ENCODE results near the gene C1orf159.

DNA sequence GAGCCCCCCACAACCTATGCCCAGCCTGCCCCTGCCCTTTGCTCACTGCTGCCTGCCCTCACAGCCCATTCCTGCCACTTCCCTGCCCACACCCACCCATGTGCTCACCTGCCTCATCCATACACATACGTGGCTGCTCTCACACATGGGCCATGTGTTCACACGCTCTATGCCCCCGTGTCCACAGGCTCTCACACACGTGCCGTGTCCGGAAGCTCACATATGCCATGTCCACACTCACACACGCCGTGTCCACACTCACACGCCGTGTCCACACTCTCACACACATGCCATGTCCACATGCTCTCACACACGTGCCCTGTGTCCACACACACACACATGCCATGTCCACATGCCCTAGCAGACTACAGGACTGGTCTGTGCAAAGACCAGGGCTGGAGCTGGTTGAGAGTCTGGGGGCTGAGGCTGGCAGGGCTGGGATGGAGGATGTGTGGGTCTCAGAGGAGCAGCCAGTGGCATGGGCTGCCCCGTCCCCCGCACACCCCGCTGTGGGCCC lies 41.2 kb downstream of the C1orf159 start:
- TF ChIP-seq, protein P1, sequence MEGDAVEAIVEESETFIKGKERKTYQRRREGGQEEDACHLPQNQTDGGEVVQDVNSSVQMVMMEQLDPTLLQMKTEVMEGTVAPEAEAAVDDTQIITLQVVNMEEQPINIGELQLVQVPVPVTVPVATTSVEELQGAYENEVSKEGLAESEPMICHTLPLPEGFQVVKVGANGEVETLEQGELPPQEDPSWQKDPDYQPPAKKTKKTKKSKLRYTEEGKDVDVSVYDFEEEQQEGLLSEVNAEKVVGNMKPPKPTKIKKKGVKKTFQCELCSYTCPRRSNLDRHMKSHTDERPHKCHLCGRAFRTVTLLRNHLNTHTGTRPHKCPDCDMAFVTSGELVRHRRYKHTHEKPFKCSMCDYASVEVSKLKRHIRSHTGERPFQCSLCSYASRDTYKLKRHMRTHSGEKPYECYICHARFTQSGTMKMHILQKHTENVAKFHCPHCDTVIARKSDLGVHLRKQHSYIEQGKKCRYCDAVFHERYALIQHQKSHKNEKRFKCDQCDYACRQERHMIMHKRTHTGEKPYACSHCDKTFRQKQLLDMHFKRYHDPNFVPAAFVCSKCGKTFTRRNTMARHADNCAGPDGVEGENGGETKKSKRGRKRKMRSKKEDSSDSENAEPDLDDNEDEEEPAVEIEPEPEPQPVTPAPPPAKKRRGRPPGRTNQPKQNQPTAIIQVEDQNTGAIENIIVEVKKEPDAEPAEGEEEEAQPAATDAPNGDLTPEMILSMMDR (IDR thresholded peaks at IDR 0.05; ENCODE audit: control extremely low read depth in 1 of 3, insufficient read depth in 1 of 3, low read depth in 1 of 3, low read length in 3 of 3) = no peak
- TF ChIP-seq CREB1 (IDR thresholded peaks at IDR 0.05) (no peak), ZNF274 (IDR thresholded peaks at IDR 0.05; ENCODE audit: borderline replicate concordance, extremely low read depth, low read length) (no peak), RFX5 (IDR thresholded peaks at IDR 0.05; ENCODE audit: borderline replicate concordance, low read depth, low read length) (no peak), RNF2 (IDR thresholded peaks at IDR 0.05; ENCODE audit: borderline replicate concordance, low read depth, low read length, missing control alignments, poor library complexity, severe bottlenecking) (no peak), SIRT6 (IDR thresholded peaks at IDR 0.05; ENCODE audit: low read length) (no peak), CHD1 (IDR thresholded peaks at IDR 0.05; ENCODE audit: low read depth, low read length) (no peak), CBX5 (IDR thresholded peaks at IDR 0.05; ENCODE audit: low read depth, low read length) (no peak), RAD21 (IDR thresholded peaks at IDR 0.05 in 1 of 2, conservative IDR thresholded peaks at IDR 0.05 in 1 of 2; ENCODE audit: low read depth in 2 of 2, low read length in 2 of 2) (no peak), POLR2AphosphoS5 (IDR thresholded peaks at IDR 0.05; ENCODE audit: low read depth, low read length) (no peak), MAFK (IDR thresholded peaks at IDR 0.05; ENCODE audit: low read depth, low read length) (no peak), EGR1 (IDR thresholded peaks at IDR 0.05; ENCODE audit: borderline replicate concordance, low read depth, low read length) (no peak), EZH2 (IDR thresholded peaks at IDR 0.05; ENCODE audit: low read depth, low read length, severe bottlenecking) (no peak)

All from H1 (cell line).